Measurements from ENCODE around the gene C1QTNF12. TPM values are rescaled to one million over a fixed set of nuclear protein-coding genes. Genes with fewer than 3 reads are reported as not detected.

The C1QTNF12 gene
- total and polyA plus RNA-seq, 2 donors (not counting 3 experiments of a cell fraction or from before 2014, with no cell fraction given) = 1.0 to 1.9 TPM

DNA sequence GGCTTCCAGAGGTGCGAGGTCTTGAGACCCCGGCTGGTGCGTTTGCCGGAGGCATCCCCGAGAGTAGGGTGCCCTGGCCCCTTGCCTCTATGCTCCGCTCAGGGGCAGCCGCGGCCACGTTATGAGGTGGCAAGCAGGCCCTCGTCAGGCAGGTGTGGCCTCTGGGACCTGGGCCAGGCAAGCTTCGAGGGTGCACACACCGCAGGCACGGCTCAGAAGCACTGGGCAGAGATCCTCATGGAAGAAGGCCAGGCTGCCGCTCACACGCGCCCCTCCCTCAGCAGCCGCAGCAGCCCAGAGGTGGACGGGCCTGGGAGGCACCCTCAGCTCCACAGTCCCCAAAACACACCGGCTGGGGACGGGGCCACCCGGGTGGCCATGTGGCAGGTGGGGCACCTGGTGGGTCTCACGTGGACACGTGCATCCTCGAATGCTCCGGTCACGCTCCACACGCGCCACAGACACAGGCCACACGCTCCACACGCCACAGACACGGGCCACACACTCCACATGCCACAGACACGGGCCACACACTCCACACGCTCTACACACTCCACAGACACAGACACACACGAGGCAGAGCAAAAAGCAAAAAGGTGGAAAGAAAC lies 21.2 kb downstream of the C1QTNF12 start:
- Histone ChIP-seq H3K79me2 (ENCODE audit: control insufficient read depth, insufficient read depth, low read length) (peaks cover 48% of the 10 kb centered on the region), H3K27me3 (ENCODE audit: control insufficient read depth in 2 of 2, insufficient read depth in 2 of 2, low read length in 2 of 2) (no peaks in the 10 kb centered on the region), H3K4me2 (ENCODE audit: insufficient read depth, low read length) (no peak overlapping the region), H3K36me3 (ENCODE audit: control insufficient read depth in 2 of 2, extremely low read depth in 1 of 2, insufficient read depth in 2 of 2, low read length in 2 of 2) (peaks cover 6 to 48% of the 10 kb centered on the region in 2 experiments), H3K9ac (replicated peaks; ENCODE audit: extremely low read depth, insufficient read depth, low read length) (no peak overlapping the region), H3K27ac (ENCODE audit: insufficient read depth, low read depth, low read length) (no peak overlapping the region), H3K9me1 (replicated peaks; ENCODE audit: control insufficient read depth, extremely low read depth, insufficient read depth, low read length) (no peaks in the 10 kb centered on the region), H4K20me1 (replicated peaks; ENCODE audit: control insufficient read depth, extremely low read depth, insufficient read depth, low read length) (no peaks in the 10 kb centered on the region), H3K9me3 (replicated peaks; ENCODE audit: control insufficient read depth, insufficient read depth, low read length) (no peaks in the 10 kb centered on the region), H2AFZ (ENCODE audit: low read depth, low read length) (no peak overlapping the region), H3K4me1 (ENCODE audit: control insufficient read depth, extremely low read depth, insufficient read depth, low read length) (no peaks in the 10 kb centered on the region), H3K4me3 (replicated peaks in 1 of 3; ENCODE audit: insufficient read depth in 1 of 3, low read depth in 1 of 3, low read length in 3 of 3) (no peak overlapping the region)
- intact Hi-C loops (cut with micrococcal nuclease) (no loop called here), dilution Hi-C loops (cut with MboI; ENCODE audit: extremely low pct_ligation_motif_present, low sequenced_read_pairs) (no loop called here)
- BruUV-seq (replicated peaks) = no TSS peak
- CTCF ChIA-PET = no interaction called here
- TF ChIP-seq, protein P1, sequence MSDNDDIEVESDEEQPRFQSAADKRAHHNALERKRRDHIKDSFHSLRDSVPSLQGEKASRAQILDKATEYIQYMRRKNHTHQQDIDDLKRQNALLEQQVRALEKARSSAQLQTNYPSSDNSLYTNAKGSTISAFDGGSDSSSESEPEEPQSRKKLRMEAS (IDR thresholded peaks at IDR 0.05; ENCODE audit: insufficient read depth, insufficient read length) = no peak
- TF ChIP-seq, protein P2, sequence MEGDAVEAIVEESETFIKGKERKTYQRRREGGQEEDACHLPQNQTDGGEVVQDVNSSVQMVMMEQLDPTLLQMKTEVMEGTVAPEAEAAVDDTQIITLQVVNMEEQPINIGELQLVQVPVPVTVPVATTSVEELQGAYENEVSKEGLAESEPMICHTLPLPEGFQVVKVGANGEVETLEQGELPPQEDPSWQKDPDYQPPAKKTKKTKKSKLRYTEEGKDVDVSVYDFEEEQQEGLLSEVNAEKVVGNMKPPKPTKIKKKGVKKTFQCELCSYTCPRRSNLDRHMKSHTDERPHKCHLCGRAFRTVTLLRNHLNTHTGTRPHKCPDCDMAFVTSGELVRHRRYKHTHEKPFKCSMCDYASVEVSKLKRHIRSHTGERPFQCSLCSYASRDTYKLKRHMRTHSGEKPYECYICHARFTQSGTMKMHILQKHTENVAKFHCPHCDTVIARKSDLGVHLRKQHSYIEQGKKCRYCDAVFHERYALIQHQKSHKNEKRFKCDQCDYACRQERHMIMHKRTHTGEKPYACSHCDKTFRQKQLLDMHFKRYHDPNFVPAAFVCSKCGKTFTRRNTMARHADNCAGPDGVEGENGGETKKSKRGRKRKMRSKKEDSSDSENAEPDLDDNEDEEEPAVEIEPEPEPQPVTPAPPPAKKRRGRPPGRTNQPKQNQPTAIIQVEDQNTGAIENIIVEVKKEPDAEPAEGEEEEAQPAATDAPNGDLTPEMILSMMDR (IDR thresholded peaks at IDR 0.05; ENCODE audit: extremely low read depth in 1 of 2, insufficient read depth in 1 of 2, low read depth in 1 of 2, low read length in 2 of 2) = no peak
- TF ChIP-seq POLR2AphosphoS5 (IDR thresholded peaks at IDR 0.05; ENCODE audit: insufficient read depth, low read depth, low read length) = no peak
- TF ChIP-seq FOS (IDR thresholded peaks at IDR 0.05; ENCODE audit: borderline replicate concordance, insufficient read depth, low read length) = no peak
- TF ChIP-seq JUN (IDR thresholded peaks at IDR 0.05; ENCODE audit: borderline replicate concordance, insufficient read depth, insufficient read length, low read depth) = no peak
- TF ChIP-seq GATA2 (IDR thresholded peaks at IDR 0.05; ENCODE audit: insufficient read depth, insufficient read length, low read depth, low read length) = no peak
- no peak for TF ChIP-seq MYC (IDR thresholded peaks at IDR 0.05; ENCODE audit: low read depth, low read length)
- no peak for TF ChIP-seq EZH2 (IDR thresholded peaks at IDR 0.05; ENCODE audit: borderline replicate concordance, low read depth, low read length, severe bottlenecking)
- no peak for TF ChIP-seq POLR2A (IDR thresholded peaks at IDR 0.05; ENCODE audit: low read depth, low read length)
- FAIRE-seq = no peak
- POLR2A ChIA-PET = no interaction called here
- DNase-seq (ENCODE audit: low read depth, low spot score) = no peak
